Hepatocyte (in vitro differentiated cells): ENCODE data around the gene CCNI.

Source experiments
- EZH2 ChIP-seq: fragments of 200-600 bp; sonication (generic); IDR thresholded peaks from 2 replicates; pipeline ENCODE4 v1.6.1; 2016; ENCODE audit warnings: antibody characterized with exemption, mild to moderate bottlenecking, borderline replicate concordance
- EZH2phosphoT487 ChIP-seq: fragments of 200-600 bp; sonication (generic); IDR thresholded peaks from one replicate; pipeline ENCODE4 v1.6.1; 2018; ENCODE audit warnings: antibody characterized with exemption, mild to moderate bottlenecking, low read depth, moderate library complexity; ENCODE audit not compliant: unreplicated experiment, severe bottlenecking
- TF ChIP-seq, protein P1 (sequence below): fragments of 200-600 bp; sonication (generic); IDR thresholded peaks from 2 replicates; pipeline ENCODE4 v1.5.1; 2016; ENCODE audit warnings: antibody characterized with exemption, mild to moderate bottlenecking; ENCODE audit not compliant: poor library complexity

DNA sequence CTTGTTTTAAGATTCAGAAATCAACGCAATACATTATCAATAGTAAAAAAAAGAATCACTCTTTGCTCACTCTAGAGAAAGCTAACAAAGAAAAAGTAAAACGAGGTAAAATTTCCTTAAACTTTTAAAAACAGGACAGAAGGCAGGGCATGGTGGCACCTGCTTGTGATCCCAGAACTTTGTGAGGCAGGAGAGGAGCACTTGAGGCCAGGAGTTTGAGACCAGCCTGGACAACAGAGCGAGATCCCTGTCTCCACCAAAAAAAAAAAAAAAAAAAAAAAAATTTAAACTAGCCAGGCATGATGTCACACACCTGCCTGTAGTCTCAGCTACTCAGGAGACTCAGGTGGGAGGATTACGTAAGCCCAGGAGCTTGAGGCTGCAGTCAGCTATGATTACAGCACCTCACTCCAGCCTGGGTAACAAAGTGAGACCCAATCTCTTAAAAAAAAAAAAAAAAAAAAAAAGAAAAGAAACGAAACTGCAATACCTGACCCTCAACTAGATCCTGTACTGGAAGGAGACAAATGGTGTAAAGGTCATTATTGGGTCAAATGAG is 3.5 kb downstream of the CCNI start:
- TF ChIP-seq, protein P1, sequence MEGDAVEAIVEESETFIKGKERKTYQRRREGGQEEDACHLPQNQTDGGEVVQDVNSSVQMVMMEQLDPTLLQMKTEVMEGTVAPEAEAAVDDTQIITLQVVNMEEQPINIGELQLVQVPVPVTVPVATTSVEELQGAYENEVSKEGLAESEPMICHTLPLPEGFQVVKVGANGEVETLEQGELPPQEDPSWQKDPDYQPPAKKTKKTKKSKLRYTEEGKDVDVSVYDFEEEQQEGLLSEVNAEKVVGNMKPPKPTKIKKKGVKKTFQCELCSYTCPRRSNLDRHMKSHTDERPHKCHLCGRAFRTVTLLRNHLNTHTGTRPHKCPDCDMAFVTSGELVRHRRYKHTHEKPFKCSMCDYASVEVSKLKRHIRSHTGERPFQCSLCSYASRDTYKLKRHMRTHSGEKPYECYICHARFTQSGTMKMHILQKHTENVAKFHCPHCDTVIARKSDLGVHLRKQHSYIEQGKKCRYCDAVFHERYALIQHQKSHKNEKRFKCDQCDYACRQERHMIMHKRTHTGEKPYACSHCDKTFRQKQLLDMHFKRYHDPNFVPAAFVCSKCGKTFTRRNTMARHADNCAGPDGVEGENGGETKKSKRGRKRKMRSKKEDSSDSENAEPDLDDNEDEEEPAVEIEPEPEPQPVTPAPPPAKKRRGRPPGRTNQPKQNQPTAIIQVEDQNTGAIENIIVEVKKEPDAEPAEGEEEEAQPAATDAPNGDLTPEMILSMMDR = no peak
- TF ChIP-seq EZH2phosphoT487 (no peak), EZH2 (no peak)
